ENCODE data around the gene TRAF1. TPM values are rescaled to one million over a fixed set of nuclear protein-coding genes. Genes with fewer than 3 reads are reported as not detected.

The TRAF1 gene
- total RNA-seq, 1 experiment from 2014 or later = 4.7 TPM

DNA sequence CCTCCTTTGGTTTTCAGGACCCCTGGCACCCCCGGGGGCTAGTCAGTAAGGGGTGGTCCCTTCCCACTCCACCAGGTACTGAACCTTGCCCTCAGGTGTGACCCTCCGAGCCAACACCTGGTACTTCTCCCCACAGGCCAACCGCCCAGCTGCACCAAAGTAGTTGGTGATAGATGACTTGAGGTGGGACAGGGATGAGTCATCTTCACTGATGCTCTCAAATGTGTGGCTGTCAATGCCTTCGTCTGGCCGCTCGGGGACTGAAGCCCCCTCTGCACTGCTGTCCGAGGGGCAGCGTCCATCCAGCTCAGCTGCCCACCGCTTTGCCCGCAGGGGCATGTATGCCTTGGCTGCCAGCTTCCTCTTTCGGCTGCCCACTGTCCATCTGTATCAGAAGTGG is 68.7 kb downstream of the TRAF1 start:
- BruUV-seq (replicated peaks) = no TSS peak
- intact Hi-C loops (cut with micrococcal nuclease; ENCODE audit: unreplicated experiment) (no loop called here), in situ Hi-C loops (cut with HindIII; ENCODE audit: low pct_unique_long_range_greater_than_20kb, low sequenced_read_pairs) (no loop called here)
- no peaks in the 10 kb centered on the region for H3K27me3 ChIP-seq (ENCODE audit: control insufficient read depth, insufficient read depth, low read length)
- TF ChIP-seq POLR2AphosphoS5 (IDR thresholded peaks at IDR 0.05; ENCODE audit: low read depth, low read length) (no peak), SIN3A (IDR thresholded peaks at IDR 0.05; ENCODE audit: borderline replicate concordance, insufficient read depth, low read depth, low read length) (no peak), TCF7L2 (IDR thresholded peaks at IDR 0.05; ENCODE audit: low read depth, low read length) (no peak)
- TF ChIP-seq, protein P1, sequence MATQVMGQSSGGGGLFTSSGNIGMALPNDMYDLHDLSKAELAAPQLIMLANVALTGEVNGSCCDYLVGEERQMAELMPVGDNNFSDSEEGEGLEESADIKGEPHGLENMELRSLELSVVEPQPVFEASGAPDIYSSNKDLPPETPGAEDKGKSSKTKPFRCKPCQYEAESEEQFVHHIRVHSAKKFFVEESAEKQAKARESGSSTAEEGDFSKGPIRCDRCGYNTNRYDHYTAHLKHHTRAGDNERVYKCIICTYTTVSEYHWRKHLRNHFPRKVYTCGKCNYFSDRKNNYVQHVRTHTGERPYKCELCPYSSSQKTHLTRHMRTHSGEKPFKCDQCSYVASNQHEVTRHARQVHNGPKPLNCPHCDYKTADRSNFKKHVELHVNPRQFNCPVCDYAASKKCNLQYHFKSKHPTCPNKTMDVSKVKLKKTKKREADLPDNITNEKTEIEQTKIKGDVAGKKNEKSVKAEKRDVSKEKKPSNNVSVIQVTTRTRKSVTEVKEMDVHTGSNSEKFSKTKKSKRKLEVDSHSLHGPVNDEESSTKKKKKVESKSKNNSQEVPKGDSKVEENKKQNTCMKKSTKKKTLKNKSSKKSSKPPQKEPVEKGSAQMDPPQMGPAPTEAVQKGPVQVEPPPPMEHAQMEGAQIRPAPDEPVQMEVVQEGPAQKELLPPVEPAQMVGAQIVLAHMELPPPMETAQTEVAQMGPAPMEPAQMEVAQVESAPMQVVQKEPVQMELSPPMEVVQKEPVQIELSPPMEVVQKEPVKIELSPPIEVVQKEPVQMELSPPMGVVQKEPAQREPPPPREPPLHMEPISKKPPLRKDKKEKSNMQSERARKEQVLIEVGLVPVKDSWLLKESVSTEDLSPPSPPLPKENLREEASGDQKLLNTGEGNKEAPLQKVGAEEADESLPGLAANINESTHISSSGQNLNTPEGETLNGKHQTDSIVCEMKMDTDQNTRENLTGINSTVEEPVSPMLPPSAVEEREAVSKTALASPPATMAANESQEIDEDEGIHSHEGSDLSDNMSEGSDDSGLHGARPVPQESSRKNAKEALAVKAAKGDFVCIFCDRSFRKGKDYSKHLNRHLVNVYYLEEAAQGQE (IDR thresholded peaks at IDR 0.05; ENCODE audit: insufficient read depth in 1 of 2, low read depth in 2 of 2, low read length in 1 of 2) = no peak
- TF ChIP-seq, protein P2, sequence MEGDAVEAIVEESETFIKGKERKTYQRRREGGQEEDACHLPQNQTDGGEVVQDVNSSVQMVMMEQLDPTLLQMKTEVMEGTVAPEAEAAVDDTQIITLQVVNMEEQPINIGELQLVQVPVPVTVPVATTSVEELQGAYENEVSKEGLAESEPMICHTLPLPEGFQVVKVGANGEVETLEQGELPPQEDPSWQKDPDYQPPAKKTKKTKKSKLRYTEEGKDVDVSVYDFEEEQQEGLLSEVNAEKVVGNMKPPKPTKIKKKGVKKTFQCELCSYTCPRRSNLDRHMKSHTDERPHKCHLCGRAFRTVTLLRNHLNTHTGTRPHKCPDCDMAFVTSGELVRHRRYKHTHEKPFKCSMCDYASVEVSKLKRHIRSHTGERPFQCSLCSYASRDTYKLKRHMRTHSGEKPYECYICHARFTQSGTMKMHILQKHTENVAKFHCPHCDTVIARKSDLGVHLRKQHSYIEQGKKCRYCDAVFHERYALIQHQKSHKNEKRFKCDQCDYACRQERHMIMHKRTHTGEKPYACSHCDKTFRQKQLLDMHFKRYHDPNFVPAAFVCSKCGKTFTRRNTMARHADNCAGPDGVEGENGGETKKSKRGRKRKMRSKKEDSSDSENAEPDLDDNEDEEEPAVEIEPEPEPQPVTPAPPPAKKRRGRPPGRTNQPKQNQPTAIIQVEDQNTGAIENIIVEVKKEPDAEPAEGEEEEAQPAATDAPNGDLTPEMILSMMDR (IDR thresholded peaks at IDR 0.05) = no peak
- ChIA-PET POLR2A (no interaction called here), CTCF (no interaction called here)
- no peaks in the 10 kb centered on the region for H3K4me1 ChIP-seq (ENCODE audit: control insufficient read depth, insufficient read depth, low read length)
- H3K9me3 ChIP-seq (ENCODE audit: control insufficient read depth, insufficient read depth, low read depth, low read length) = no peaks in the 10 kb centered on the region
- no peaks in the 10 kb centered on the region for H3K36me3 ChIP-seq (ENCODE audit: control insufficient read depth, insufficient read depth, low read length)
- no peak for ATAC-seq
- DNase-seq (ENCODE audit: low read depth, low spot score) = no peak
- H3K27ac ChIP-seq (ENCODE audit: low read length) = no peak overlapping the region
- no peak overlapping the region for H3K4me3 ChIP-seq (ENCODE audit: low read depth in 2 of 2, low read length in 2 of 2)

DNA sequence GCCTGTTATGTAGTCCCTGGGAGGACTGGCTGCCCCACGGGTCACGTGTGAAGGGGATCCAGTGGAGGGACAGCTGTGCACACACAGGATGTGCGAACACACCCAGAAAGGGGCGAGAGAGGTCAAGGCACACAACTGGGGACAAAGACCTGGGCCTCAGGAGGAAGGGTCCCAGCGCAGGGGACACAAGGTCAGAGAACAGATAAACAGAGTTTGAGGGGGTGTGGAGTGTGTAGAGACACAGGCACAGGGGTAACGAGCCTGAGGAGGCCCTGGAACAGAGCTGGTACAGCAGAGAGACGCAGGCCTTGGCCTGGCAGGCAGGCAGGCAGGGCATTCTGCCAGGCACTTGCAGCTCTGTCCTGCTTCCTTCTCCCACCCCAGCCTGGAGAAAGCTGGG is 69.1 kb downstream of the TRAF1 start:
- no peak overlapping the region for H3K27ac ChIP-seq (ENCODE audit: low read length)
- in situ Hi-C loops (cut with HindIII; ENCODE audit: low pct_unique_long_range_greater_than_20kb, low sequenced_read_pairs) = no loop called here
- no peaks in the 10 kb centered on the region for H3K4me1 ChIP-seq (ENCODE audit: control insufficient read depth, insufficient read depth, low read length)
- DNase-seq (ENCODE audit: low read depth, low spot score) (no peak), ATAC-seq (no peak)
- POLR2A ChIA-PET = no interaction called here
- no peaks in the 10 kb centered on the region for H3K36me3 ChIP-seq (ENCODE audit: control insufficient read depth, insufficient read depth, low read length)
- no TSS peak for BruUV-seq (replicated peaks)
- no peaks in the 10 kb centered on the region for H3K27me3 ChIP-seq (ENCODE audit: control insufficient read depth, insufficient read depth, low read length)
- no peak overlapping the region for H3K4me3 ChIP-seq (ENCODE audit: low read depth in 2 of 2, low read length in 2 of 2)
- CTCF ChIA-PET = no interaction called here
- TF ChIP-seq, protein P1 (IDR thresholded peaks at IDR 0.05; ENCODE audit: insufficient read depth in 1 of 2, low read depth in 2 of 2, low read length in 1 of 2) = no peak
- TF ChIP-seq POLR2AphosphoS5 (IDR thresholded peaks at IDR 0.05; ENCODE audit: low read depth, low read length) (no peak), TCF7L2 (IDR thresholded peaks at IDR 0.05; ENCODE audit: low read depth, low read length) (no peak), SIN3A (IDR thresholded peaks at IDR 0.05; ENCODE audit: borderline replicate concordance, insufficient read depth, low read depth, low read length) (no peak)
- TF ChIP-seq, protein P2 (IDR thresholded peaks at IDR 0.05) = no peak
- H3K9me3 ChIP-seq (ENCODE audit: control insufficient read depth, insufficient read depth, low read depth, low read length) = no peaks in the 10 kb centered on the region
- intact Hi-C loops (cut with micrococcal nuclease; ENCODE audit: unreplicated experiment) = no loop called here

All from Panc1 (cell line).